ENCODE data around the gene EIF4E1B.

The EIF4E1B gene

GRCh38 chr5:176693477-176693851, 63.0 kb downstream of the EIF4E1B start:
- no peak for DNase-seq

DNA sequence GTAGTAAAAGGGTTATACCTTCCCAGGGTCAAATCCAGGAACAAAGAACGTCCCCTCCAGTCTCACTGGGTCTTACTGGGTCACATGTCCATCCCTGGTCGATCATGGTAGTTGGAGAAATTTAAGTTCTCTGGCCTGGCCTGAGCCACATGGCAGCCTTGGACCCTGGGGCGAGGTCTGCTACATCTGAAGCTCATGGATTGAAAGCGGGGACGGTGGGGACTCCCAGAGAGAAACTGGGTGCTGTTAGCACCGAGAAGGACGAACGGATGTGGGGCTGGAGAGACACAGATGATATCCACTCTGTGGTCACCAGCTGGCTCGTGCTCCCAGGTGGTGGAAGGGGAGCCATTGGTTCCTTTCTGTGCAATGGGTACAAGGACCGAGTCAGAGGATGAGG, 63.7 kb downstream of the EIF4E1B start:
- DNase-seq = no peak

- DNase-seq = no peak
These were observed 64.2 kb downstream of the EIF4E1B start for GRCh38 chr5:176694631-176695030.

GRCh38 chr5:176695073-176695472, 64.6 kb downstream of the EIF4E1B start:
- no peak for DNase-seq
